ENCODE results near the gene UBXN11. TPM values are rescaled to one million over a fixed set of nuclear protein-coding genes. Genes with fewer than 3 reads are reported as not detected.
"Not testable (repeated sequence)": the region's sequence is repeated elsewhere in the genome, so short reads cannot be mapped to it uniquely, and the experiment has no call there.

UBXN11 gene
- total and polyA plus RNA-seq, 2 donors from 2014 or later = 30.2 to 55.0 TPM

DNA sequence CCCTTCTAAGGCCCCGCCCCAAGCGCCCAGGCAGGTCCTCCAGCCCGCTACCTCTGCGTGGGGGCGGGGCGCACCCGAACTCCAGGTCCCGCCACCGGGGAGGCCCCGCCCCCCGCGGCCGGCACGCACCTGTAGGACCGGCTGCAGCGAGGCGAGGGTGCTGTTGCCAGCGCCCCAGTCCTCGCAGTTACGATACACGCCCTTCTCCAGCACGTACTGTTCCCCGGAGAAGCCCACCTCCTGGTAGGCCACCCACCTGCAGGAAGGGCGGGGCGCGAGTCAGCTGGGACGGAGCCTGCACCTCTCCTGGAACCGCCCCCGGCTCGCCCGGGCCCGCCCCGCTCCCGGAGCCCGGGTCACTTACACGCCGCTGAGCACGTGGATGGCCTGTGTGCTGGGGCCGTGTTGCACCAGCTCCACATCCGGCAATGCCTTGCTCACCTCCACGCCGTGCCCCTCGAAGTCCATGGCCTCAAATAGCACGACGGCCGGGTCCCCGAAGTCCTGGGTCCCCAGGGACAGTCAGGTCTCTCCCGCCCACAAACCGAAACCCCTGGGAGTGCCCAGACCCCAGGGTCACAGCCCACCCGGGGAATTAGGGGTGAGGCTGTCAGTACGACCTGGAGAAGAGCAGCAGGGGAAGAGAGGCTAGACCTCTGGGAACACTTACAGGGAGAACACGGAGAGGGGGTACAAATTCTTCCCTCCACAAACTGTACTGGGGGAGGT, 30.2 kb upstream of the UBXN11 start:
- Histone ChIP-seq H3K9ac (ENCODE audit: low read length in 3 of 3) (no peak overlapping the region), H3K27ac (ENCODE audit: low read depth in 2 of 2, low read length in 2 of 2) (no peak overlapping the region), H3K36me3 (ENCODE audit: control insufficient read depth in 2 of 3, insufficient read depth in 3 of 3, low read length in 3 of 3) (no peaks in the 10 kb centered on the region), H3K4me1 (ENCODE audit: control insufficient read depth in 2 of 3, insufficient read depth in 2 of 3, low read depth in 1 of 3, low read length in 3 of 3) (peaks cover 0 to 5% (median 0%) of the 10 kb centered on the region in 3 donors), H3K27me3 (ENCODE audit: control insufficient read depth, insufficient read depth, low read length) (peaks cover 4% of the 10 kb centered on the region), H3K9me3 (ENCODE audit: control insufficient read depth in 2 of 3, insufficient read depth in 1 of 3, low read length in 3 of 3) (no peaks in the 10 kb centered on the region), H3K4me3 (ENCODE audit: low read length in 3 of 3) (peak overlapping the region in 1 of 3 donors; percentile 68)
- DNase-seq = peak; percentile 82 to 95 (median 84)
- TF ChIP-seq, protein P1, sequence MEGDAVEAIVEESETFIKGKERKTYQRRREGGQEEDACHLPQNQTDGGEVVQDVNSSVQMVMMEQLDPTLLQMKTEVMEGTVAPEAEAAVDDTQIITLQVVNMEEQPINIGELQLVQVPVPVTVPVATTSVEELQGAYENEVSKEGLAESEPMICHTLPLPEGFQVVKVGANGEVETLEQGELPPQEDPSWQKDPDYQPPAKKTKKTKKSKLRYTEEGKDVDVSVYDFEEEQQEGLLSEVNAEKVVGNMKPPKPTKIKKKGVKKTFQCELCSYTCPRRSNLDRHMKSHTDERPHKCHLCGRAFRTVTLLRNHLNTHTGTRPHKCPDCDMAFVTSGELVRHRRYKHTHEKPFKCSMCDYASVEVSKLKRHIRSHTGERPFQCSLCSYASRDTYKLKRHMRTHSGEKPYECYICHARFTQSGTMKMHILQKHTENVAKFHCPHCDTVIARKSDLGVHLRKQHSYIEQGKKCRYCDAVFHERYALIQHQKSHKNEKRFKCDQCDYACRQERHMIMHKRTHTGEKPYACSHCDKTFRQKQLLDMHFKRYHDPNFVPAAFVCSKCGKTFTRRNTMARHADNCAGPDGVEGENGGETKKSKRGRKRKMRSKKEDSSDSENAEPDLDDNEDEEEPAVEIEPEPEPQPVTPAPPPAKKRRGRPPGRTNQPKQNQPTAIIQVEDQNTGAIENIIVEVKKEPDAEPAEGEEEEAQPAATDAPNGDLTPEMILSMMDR (IDR thresholded peaks at IDR 0.05; ENCODE audit: borderline replicate concordance, extremely low read depth, insufficient read depth) = no peak
- intact Hi-C loops (cut with DNase I) = no loop called here
- FAIRE-seq = no peak

DNA sequence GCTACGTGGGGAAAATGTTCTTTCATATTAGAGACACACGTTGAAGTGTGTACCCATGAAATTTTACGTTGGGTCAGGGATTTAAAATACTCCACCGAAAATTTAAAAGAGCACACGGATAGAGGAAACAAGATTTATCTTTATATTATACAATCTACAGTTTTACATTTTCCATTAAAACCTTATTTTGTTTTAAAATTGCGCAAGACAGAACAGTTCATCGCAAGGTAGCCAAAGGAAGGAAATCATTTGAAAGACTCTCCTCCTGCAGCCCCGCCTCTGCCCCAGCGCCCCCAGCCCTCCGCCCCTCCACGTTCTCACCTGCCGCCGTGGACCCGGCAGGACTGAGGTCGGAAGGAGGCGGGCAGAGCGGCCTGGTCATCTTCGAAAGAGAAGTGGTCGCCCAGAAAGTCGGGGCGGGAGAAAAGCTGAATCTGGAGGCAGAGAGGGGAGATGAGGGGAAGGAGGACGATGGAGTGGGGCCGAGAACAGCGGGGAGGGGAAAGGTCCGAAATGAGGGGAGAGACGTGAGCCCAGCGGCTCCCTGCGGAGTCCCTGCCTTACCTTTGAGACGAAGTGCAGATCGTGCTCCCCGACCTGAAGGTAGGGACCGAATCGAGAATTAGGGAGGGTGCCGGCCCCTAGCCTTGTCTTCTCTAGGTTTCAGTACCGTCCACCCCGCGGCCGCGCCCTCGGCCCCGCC, 29.5 kb upstream of the UBXN11 start:
- Histone ChIP-seq H3K27me3 (ENCODE audit: control insufficient read depth, insufficient read depth, low read length) (peaks cover 4% of the 10 kb centered on the region), H3K9me3 (ENCODE audit: control insufficient read depth in 2 of 3, insufficient read depth in 1 of 3, low read length in 3 of 3) (no peaks in the 10 kb centered on the region), H3K27ac (ENCODE audit: low read depth in 2 of 2, low read length in 2 of 2) (no peak overlapping the region), H3K9ac (ENCODE audit: low read length in 3 of 3) (peak overlapping the region in 1 of 3 donors; percentile 51), H3K4me3 (ENCODE audit: low read length in 3 of 3) (peak overlapping the region; percentile 68 to 79 (median 68)), H3K4me1 (ENCODE audit: control insufficient read depth in 2 of 3, insufficient read depth in 2 of 3, low read depth in 1 of 3, low read length in 3 of 3) (peaks cover 0 to 5% (median 0%) of the 10 kb centered on the region in 3 donors), H3K36me3 (ENCODE audit: control insufficient read depth in 2 of 3, insufficient read depth in 3 of 3, low read length in 3 of 3) (no peaks in the 10 kb centered on the region)
- TF ChIP-seq, protein P1 (IDR thresholded peaks at IDR 0.05; ENCODE audit: borderline replicate concordance, extremely low read depth, insufficient read depth) = no peak
- intact Hi-C loops (cut with DNase I) = no loop called here
- DNase-seq (no peak), FAIRE-seq (no peak)

DNA sequence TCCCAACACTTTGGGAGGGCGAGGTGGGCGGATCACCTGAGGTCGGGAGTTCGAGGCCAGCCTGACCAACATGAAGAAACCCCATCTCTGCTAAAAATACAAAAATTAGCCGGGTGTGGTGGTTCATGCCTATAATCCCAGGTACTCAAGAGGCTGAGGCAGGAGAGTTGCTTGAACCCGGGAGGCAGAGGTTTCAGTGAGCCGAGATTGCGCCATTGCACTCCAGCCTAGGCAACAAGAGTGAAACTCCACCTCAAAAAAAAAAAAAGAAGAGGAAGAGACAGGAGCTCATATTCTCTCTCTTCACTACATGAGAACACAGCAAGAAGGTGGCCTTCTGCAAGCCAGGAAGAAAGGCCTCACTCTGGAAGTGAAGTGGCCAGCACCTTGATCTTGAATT, 26.9 kb upstream of the UBXN11 start:
- intact Hi-C loops (cut with DNase I); DNase-seq; H3K9me3 ChIP-seq (ENCODE audit: control insufficient read depth in 2 of 3, insufficient read depth in 1 of 3, low read length in 3 of 3); H3K4me3 ChIP-seq (ENCODE audit: low read length in 3 of 3); H3K27me3 ChIP-seq (ENCODE audit: control insufficient read depth, insufficient read depth, low read length); H3K4me1 ChIP-seq (ENCODE audit: control insufficient read depth in 2 of 3, insufficient read depth in 2 of 3, low read depth in 1 of 3, low read length in 3 of 3); H3K36me3 ChIP-seq (ENCODE audit: control insufficient read depth in 2 of 3, insufficient read depth in 3 of 3, low read length in 3 of 3); H3K9ac ChIP-seq (ENCODE audit: low read length in 3 of 3); H3K27ac ChIP-seq (ENCODE audit: low read depth in 2 of 2, low read length in 2 of 2); FAIRE-seq: not testable (repeated sequence)

DNA sequence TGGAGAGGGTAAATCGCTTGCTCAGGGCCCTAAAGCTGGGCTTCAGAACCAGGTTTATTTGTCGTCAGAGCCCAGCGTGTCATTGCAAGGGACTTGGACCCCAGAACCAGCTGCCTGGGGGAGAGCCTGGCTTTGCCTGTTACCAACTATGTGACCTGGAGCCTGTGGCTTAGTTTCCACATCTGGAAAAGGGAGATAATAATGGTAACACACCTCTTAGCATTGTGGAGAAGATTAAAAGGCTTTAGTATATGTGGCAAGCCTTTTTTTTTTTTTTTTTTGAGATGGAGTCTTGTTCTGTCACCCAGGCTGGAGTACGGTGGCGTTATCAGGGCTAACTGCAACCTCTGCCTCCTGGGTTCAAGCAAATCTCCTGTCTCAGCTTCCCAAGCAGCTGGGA, 23.8 kb upstream of the UBXN11 start:
- DNase-seq (no peak), FAIRE-seq (no peak)
- Histone ChIP-seq H3K4me3 (ENCODE audit: low read length in 3 of 3) (no peak overlapping the region), H3K9me3 (ENCODE audit: control insufficient read depth in 2 of 3, insufficient read depth in 1 of 3, low read length in 3 of 3) (no peaks in the 10 kb centered on the region), H3K9ac (ENCODE audit: low read length in 3 of 3) (no peak overlapping the region), H3K27ac (ENCODE audit: low read depth in 2 of 2, low read length in 2 of 2) (no peak overlapping the region), H3K4me1 (ENCODE audit: control insufficient read depth in 2 of 3, insufficient read depth in 2 of 3, low read depth in 1 of 3, low read length in 3 of 3) (no peaks in the 10 kb centered on the region), H3K36me3 (ENCODE audit: control insufficient read depth in 2 of 3, insufficient read depth in 3 of 3, low read length in 3 of 3) (no peaks in the 10 kb centered on the region), H3K27me3 (ENCODE audit: control insufficient read depth, insufficient read depth, low read length) (no peaks in the 10 kb centered on the region)
- intact Hi-C loops (cut with DNase I) = no loop called here
- TF ChIP-seq, protein P1 (IDR thresholded peaks at IDR 0.05; ENCODE audit: borderline replicate concordance, extremely low read depth, insufficient read depth) = no peak

DNA sequence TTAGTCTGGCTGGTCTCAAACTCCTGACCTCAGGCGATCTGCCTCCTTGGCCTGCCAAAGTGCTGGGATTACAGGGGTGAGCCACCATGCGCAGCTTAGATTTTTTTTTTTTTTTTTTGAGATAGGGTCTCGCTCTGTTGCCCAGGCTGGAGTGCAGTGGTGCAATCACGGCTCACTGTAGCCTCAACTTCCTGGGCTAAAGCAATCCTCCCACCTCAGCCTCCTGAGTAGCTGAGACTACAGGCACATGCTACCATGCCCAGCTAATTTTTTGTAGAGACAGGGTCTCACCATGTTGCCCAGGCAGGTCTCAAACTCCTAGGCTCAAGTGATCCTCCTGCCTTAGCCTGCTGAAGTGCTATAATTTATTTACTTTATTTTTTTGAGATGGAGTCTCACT, 22.9 kb upstream of the UBXN11 start:
- H3K9ac ChIP-seq (ENCODE audit: low read length in 3 of 3); H3K27ac ChIP-seq (ENCODE audit: low read depth in 2 of 2, low read length in 2 of 2); intact Hi-C loops (cut with DNase I); H3K27me3 ChIP-seq (ENCODE audit: control insufficient read depth, insufficient read depth, low read length); FAIRE-seq; H3K36me3 ChIP-seq (ENCODE audit: control insufficient read depth in 2 of 3, insufficient read depth in 3 of 3, low read length in 3 of 3); H3K4me3 ChIP-seq (ENCODE audit: low read length in 3 of 3); H3K9me3 ChIP-seq (ENCODE audit: control insufficient read depth in 2 of 3, insufficient read depth in 1 of 3, low read length in 3 of 3); DNase-seq; H3K4me1 ChIP-seq (ENCODE audit: control insufficient read depth in 2 of 3, insufficient read depth in 2 of 3, low read depth in 1 of 3, low read length in 3 of 3): not testable (repeated sequence)
